ENCODE measurements around the gene KNDC1.

Gene KNDC1

GRCh38 chr10:133249094-133249780, 89.2 kb downstream of the KNDC1 start:
- H3K9ac ChIP-seq (ENCODE audit: low read length) = no peak overlapping the region
- H3K4me1 ChIP-seq (ENCODE audit: insufficient read depth, low read length, severe bottlenecking) = no peaks in the 10 kb centered on the region

GRCh38 chr10:133249975-133250754, 90.1 kb downstream of the KNDC1 start:
- no peaks in the 10 kb centered on the region for H3K9me3 ChIP-seq (ENCODE audit: low read length)
- peaks cover 8% of the 10 kb centered on the region for H3K27me3 ChIP-seq (ENCODE audit: insufficient read depth, low read length)
- H2AFZ ChIP-seq (ENCODE audit: low read length) = no peak overlapping the region
- H3K4me3 ChIP-seq (ENCODE audit: low read depth, low read length, poor library complexity, severe bottlenecking) = no peak overlapping the region
- no peak overlapping the region for H3K27ac ChIP-seq (ENCODE audit: low read depth, low read length, poor library complexity, severe bottlenecking)
- no peaks in the 10 kb centered on the region for H3K79me2 ChIP-seq (ENCODE audit: insufficient read depth, low read length)
- H3K36me3 ChIP-seq (ENCODE audit: insufficient read depth, low read length) = no peaks in the 10 kb centered on the region
- TF ChIP-seq EZH2 (IDR thresholded peaks at IDR 0.05; ENCODE audit: borderline replicate concordance, low read length) = no peak
- TF ChIP-seq CTCF (IDR thresholded peaks at IDR 0.05; ENCODE audit: low read length) = no peak
- no peaks in the 10 kb centered on the region for H3F3A ChIP-seq (ENCODE audit: insufficient read depth, low read length)
- no peaks in the 10 kb centered on the region for H4K20me1 ChIP-seq (ENCODE audit: insufficient read depth, low read length)
- no peak overlapping the region for H3K4me2 ChIP-seq (ENCODE audit: low read length)
- no peak overlapping the region for H3K9ac ChIP-seq (ENCODE audit: low read length)
- H3K4me1 ChIP-seq (ENCODE audit: insufficient read depth, low read length, severe bottlenecking) = no peaks in the 10 kb centered on the region
- H3K9me2 ChIP-seq (ENCODE audit: low read depth, low read length) = no peaks in the 10 kb centered on the region

More at GRCh38 chr10:133249094-133249780, 89.2 kb downstream of the KNDC1 start:
- no peaks in the 10 kb centered on the region for H3K79me2 ChIP-seq (ENCODE audit: insufficient read depth, low read length)
- H2AFZ ChIP-seq (ENCODE audit: low read length) = no peak overlapping the region
- no peak overlapping the region for H3K27ac ChIP-seq (ENCODE audit: low read depth, low read length, poor library complexity, severe bottlenecking)
- H3F3A ChIP-seq (ENCODE audit: insufficient read depth, low read length) = no peaks in the 10 kb centered on the region
- no peaks in the 10 kb centered on the region for H3K36me3 ChIP-seq (ENCODE audit: insufficient read depth, low read length)
- peaks cover 8% of the 10 kb centered on the region for H3K27me3 ChIP-seq (ENCODE audit: insufficient read depth, low read length)
- no peaks in the 10 kb centered on the region for H4K20me1 ChIP-seq (ENCODE audit: insufficient read depth, low read length)
- H3K4me3 ChIP-seq (ENCODE audit: low read depth, low read length, poor library complexity, severe bottlenecking) = no peak overlapping the region
- H3K9me3 ChIP-seq (ENCODE audit: low read length) = no peaks in the 10 kb centered on the region
- TF ChIP-seq CTCF (IDR thresholded peaks at IDR 0.05; ENCODE audit: low read length) = no peak
- no peak for TF ChIP-seq EZH2 (IDR thresholded peaks at IDR 0.05; ENCODE audit: borderline replicate concordance, low read length)
- H3K4me2 ChIP-seq (ENCODE audit: low read length) = no peak overlapping the region
- H3K9me2 ChIP-seq (ENCODE audit: low read depth, low read length) = no peaks in the 10 kb centered on the region

GRCh38 chr10:133251388-133252222, 91.6 kb downstream of the KNDC1 start:
- Histone ChIP-seq H2AFZ (ENCODE audit: low read length) (no peak overlapping the region), H3K79me2 (ENCODE audit: insufficient read depth, low read length) (no peaks in the 10 kb centered on the region), H3K36me3 (ENCODE audit: insufficient read depth, low read length) (no peaks in the 10 kb centered on the region), H3K9me3 (ENCODE audit: low read length) (no peaks in the 10 kb centered on the region), H3K9ac (ENCODE audit: low read length) (no peak overlapping the region), H3K4me3 (ENCODE audit: low read depth, low read length, poor library complexity, severe bottlenecking) (no peak overlapping the region), H3K27me3 (ENCODE audit: insufficient read depth, low read length) (peaks cover 8% of the 10 kb centered on the region), H3K4me2 (ENCODE audit: low read length) (no peak overlapping the region), H3K27ac (ENCODE audit: low read depth, low read length, poor library complexity, severe bottlenecking) (no peak overlapping the region), H4K20me1 (ENCODE audit: insufficient read depth, low read length) (no peaks in the 10 kb centered on the region), H3F3A (ENCODE audit: insufficient read depth, low read length) (no peaks in the 10 kb centered on the region), H3K4me1 (ENCODE audit: insufficient read depth, low read length, severe bottlenecking) (no peaks in the 10 kb centered on the region), H3K9me2 (ENCODE audit: low read depth, low read length) (no peaks in the 10 kb centered on the region)
- no peak for TF ChIP-seq EZH2 (IDR thresholded peaks at IDR 0.05; ENCODE audit: borderline replicate concordance, low read length)
- TF ChIP-seq CTCF (IDR thresholded peaks at IDR 0.05; ENCODE audit: low read length) = no peak
